Astrocyte of the spinal cord (primary cell): ENCODE results near the gene NDUFAF7.
"Not testable (repeated sequence)": the region's sequence is repeated elsewhere in the genome, so short reads cannot be mapped to it uniquely, and the experiment has no call there.

Experiments
- DNase-seq: peaks from one replicate; pipeline ENCODE4 v3.0.0; 2011; ENCODE audit warnings: low read depth, low spot score
- H3K4me3 ChIP-seq: 2 replicates; pipeline ENCODE4 v1.5.1; 2011; ENCODE audit warnings: low read depth, mild to moderate bottlenecking, low read length, moderate library complexity
- in situ Hi-C: cut with HindIII; loops from 2 replicates; pipeline ENCODE4 v1.10.0; 2017; ENCODE audit warnings: low sequenced_read_pairs
- TF ChIP-seq, protein P1 (sequence below): IDR thresholded peaks from 2 replicates; pipeline ENCODE4 v1.5.1; 2012; ENCODE audit warnings: low read depth, mild to moderate bottlenecking, low read length, inconsistent platforms

Gene NDUFAF7

DNA sequence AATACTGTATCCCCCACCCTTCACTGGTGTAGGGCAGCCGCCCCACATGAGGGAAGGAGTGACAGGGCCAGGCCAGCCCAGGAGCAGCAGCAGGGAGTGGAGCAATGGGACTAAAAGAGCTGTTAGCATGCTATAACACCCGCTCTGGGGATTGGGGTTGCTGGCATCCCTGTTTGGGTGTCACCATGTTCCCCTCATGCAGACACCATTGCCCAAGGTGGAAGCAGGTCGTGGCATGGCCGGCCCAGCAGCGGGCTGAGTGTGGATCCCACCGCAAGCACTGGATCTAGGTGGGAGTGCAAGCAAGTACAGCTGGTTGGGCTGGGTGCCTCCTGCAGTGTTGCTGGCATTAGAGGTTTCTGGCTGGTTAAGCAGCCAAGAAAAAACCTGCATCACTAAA is 39.7 kb upstream of the NDUFAF7 start:
- no peak for DNase-seq

DNA sequence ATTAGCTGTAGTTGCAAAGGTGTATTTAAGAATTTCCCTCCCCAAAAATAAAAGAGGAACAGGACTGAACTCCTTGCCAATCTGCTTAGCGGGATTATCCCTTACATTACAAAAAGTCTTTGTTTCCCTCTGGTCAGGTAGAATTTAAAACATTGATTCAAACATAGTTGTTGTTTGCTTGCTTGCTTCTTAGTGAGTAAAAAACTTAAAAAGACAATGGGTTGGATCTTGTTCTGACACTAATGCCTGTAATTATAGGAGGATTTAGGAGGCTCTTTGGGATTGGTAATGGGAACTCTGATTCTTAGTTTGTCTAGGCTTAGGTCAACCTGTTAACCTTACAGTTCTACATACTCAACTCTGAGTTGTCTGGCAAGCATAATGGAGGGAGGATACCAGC is 38.9 kb upstream of the NDUFAF7 start:
- in situ Hi-C loops = no loop called here
- TF ChIP-seq, protein P1, sequence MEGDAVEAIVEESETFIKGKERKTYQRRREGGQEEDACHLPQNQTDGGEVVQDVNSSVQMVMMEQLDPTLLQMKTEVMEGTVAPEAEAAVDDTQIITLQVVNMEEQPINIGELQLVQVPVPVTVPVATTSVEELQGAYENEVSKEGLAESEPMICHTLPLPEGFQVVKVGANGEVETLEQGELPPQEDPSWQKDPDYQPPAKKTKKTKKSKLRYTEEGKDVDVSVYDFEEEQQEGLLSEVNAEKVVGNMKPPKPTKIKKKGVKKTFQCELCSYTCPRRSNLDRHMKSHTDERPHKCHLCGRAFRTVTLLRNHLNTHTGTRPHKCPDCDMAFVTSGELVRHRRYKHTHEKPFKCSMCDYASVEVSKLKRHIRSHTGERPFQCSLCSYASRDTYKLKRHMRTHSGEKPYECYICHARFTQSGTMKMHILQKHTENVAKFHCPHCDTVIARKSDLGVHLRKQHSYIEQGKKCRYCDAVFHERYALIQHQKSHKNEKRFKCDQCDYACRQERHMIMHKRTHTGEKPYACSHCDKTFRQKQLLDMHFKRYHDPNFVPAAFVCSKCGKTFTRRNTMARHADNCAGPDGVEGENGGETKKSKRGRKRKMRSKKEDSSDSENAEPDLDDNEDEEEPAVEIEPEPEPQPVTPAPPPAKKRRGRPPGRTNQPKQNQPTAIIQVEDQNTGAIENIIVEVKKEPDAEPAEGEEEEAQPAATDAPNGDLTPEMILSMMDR = no peak
- no peak overlapping the region for H3K4me3 ChIP-seq
- no peak for DNase-seq

More for the DNA sequence above, 39.7 kb upstream of the NDUFAF7 start:
- TF ChIP-seq, protein P1 = no peak
- H3K4me3 ChIP-seq = no peak overlapping the region
- in situ Hi-C loops = no loop called here

DNA sequence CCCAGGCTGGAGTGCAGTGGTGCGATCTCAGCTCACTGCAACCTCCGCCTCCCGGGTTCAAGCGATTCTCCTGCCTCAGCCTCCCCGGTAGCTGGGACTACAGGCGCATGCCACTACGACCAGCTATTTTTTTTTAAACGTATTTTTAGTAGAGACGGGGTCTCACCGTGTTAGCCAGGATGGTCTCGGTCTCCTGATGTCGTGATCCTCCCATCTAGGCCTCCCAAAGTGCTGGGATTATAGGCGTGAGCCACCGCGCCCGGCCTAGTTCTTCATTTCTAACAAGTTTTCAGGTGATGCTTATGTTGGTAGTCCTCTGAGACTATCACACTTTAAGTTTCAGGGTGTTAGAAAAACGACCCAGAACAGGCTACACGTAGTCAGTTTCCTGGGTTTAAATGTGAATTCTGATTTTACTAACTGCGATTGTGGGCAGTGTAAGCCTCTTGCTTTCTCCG is 35.6 kb upstream of the NDUFAF7 start:
- in situ Hi-C loops, DNase-seq: not testable (repeated sequence)
- H3K4me3 ChIP-seq = peak overlapping the region; percentile 76

DNA sequence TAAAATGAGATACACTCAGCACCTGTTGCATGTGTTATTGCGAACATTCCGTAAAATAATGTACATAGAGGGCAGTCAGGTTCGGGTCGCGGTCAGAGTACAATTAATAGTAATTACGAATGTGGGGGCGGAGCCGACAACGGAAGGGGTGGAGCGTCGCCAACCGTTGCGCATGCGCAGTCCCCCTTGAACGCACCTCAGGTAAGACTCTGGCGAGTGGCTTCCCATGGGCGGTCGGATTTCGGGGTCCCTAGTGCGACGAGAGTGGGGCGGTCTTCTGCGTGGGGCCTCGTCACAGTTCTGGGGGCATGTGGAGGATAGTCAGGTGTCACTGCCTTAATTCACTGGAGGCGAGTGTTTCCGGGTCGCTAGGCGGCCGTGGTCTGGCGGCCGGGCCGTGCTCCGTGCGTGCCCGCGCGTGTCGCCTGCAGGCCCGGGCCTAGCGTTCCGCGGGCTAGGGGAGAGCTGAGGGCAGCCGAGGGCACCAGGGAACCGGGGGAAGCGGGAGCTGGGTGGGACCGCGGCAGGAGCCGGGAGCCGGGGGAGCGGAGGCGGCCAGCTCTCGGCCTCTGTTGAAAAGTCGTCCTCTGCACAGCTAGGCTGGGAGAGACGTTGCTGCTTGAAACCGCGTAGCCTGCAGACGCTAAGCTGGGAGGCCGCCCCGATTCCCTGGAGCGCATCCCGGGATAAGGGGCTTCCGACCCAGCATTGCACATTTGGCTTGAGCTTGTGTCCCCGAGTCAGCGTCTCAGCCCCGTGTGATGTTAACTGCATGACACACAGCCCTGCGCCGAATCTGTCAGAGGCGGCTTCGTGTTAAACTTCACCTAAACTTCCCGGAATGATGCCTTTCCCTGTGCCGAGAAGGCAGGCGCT is 34.9 kb upstream of the NDUFAF7 start, which contains the start of gene CEBPZOS:
CEBPZOS (plus strand) TSS at position 177 of the 876 bp plus-strand sequence. CDS start 3,209 bp downstream, outside the sequence.
- in situ Hi-C loops = no loop called here
- peak; percentile 74 for DNase-seq

DNA sequence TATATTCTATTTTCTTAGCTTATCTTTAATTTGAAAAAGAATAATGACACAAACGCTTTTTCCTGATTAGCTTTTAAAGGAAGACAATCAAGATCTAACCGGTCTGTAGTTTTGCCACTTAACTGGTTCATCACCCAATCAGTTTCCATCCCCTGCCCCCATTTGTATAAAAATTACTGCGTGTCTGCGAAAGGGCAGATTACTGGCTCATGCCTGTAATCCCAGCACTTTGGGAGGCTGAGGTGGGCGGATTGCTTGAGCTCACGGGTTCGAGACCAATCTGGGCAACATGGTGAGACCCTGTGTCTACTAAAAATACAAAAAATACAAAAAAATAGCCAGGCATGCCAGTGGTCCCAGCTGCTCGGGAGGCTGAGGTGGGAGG is 32.8 kb upstream of the NDUFAF7 start:
- in situ Hi-C loops = no loop called here
- no peak overlapping the region for H3K4me3 ChIP-seq
- DNase-seq = no peak
- TF ChIP-seq, protein P1 = no peak

More for the DNA sequence above, 34.9 kb upstream of the NDUFAF7 start, which contains the start of gene CEBPZOS:
- TF ChIP-seq, protein P1 = no peak
- H3K4me3 ChIP-seq = peak within 1 kb of the TSS; percentile 76

DNA sequence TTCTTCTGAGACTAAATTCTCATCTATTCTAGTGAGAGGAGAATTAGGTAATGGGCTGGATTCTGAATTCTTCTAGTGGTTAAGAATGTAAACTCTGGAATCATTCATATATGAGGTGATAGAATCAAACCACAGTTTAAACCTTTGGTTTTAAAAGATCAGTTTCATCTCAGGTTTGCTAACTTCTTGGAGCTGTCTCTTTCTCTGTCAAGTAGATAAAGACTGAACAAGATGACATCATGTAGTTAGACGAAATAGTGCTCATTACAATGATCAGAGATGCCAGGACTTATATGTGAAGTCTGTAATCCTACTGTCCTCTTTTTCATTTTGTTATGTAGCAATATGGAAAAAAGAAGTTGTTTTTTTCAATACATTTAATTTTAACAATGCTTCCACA is 30.2 kb upstream of the NDUFAF7 start:
- no peak for DNase-seq
- H3K4me3 ChIP-seq = no peak overlapping the region
- TF ChIP-seq, protein P1 = no peak
- in situ Hi-C loops = no loop called here

DNA sequence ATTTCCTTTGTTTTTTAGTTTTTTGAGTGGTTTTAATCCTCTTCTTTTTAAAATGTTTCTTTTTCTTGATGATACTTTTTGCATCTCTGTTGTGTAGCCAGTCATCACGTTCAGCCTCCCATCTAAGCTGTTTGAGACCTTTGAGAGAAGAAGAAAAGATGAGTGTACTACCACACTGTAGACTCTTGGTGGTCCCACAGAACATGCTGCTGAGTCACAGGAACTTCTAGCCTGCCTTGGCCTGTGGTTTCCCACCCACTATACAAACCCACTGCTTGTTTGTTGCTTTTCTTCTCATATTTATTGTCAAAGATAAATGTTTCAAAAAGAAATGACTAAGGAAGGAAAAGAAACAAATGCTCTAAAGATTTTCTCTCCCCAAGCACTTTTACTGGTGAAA is 29.7 kb upstream of the NDUFAF7 start:
- in situ Hi-C loops = no loop called here
- TF ChIP-seq, protein P1 = no peak
- H3K4me3 ChIP-seq = no peak overlapping the region
- peak; percentile 24 for DNase-seq
